GM12878 (cell line): ENCODE data around the gene CD244. TPM values are rescaled to one million over a fixed set of nuclear protein-coding genes. Genes with fewer than 3 reads are reported as not detected.

Experiments used
- ATAC-seq: fragments of 200-7000 bp; cut with Tn5 transposase; 3 replicates; pipeline ENCODE4 v1.9.1; 2020; ENCODE audit warnings: mild to moderate bottlenecking, moderate library complexity
- BruUV-seq: library from RNA; stranded (reverse); fragments of 400-500 nt; replicated peaks from 2 replicates; lab custom pipeline; 2021; lab: Mats Ljungman, UMichigan
- CTCF ChIA-PET: fragments of 300-600 bp; sonication (Branson Sonifier 250); formaldehyde crosslinking; extraction: SDS; loops from one replicate; lab custom pipeline; 2021; ENCODE audit warnings: inconsistent platforms; lab: Yijun Ruan, JAX
- POLR2A ChIA-PET: fragments of 350-600 bp; formaldehyde crosslinking; extraction: SDS; loops from one replicate; lab custom pipeline; 2021; ENCODE audit warnings: inconsistent platforms; lab: Charles Lee
- RAD21 ChIA-PET: fragments of 300-600 bp; sonication (Branson Sonifier 250); formaldehyde crosslinking; loops from one replicate; lab custom pipeline; 2023; ENCODE audit warnings: antibody characterized with exemption; ENCODE audit not compliant: unreplicated experiment; lab: Charles Lee
- SMC1A ChIA-PET: fragments of 300-600 bp; sonication (Branson Sonifier 250); formaldehyde crosslinking; loops from one replicate; lab custom pipeline; 2023; ENCODE audit not compliant: unreplicated experiment, uncharacterized antibody; lab: Charles Lee
- DNase-seq: peaks from one replicate; pipeline ENCODE4 v3.0.0-alpha.2; 2011; ENCODE audit warnings: low read depth, low spot score
- FAIRE-seq: peaks from 3 replicates; lab custom pipeline; 2011; peaks lifted over from hg19 to GRCh38; lab: Jason Lieb, UNC
- H2AFZ ChIP-seq: 2 replicates; pipeline ENCODE4 v1.6.0; 2011; ENCODE audit warnings: low read depth, low read length, control low read depth; ENCODE audit not compliant: control insufficient read depth
- H3K27ac ChIP-seq: 2 replicates; pipeline ENCODE4 v1.5.1; 2011; ENCODE audit warnings: control low read depth; ENCODE audit not compliant: control insufficient read depth, insufficient read depth
- H3K27me3 ChIP-seq, 2 experiments: replicated peaks in 1 of 2; 2 replicates each; pipeline versions ENCODE4 v1.6.0 to v1.6.1; 2011; ENCODE audit warnings: low read length in 1 of 2; ENCODE audit not compliant: control insufficient read depth in 2 of 2, insufficient read depth in 2 of 2
- H3K36me3 ChIP-seq, 2 experiments: 2 replicates each; pipeline ENCODE4 v1.5.1; 2011; ENCODE audit warnings: low read length in 1 of 2; ENCODE audit not compliant: control insufficient read depth in 2 of 2, insufficient read depth in 2 of 2
- H3K4me1 ChIP-seq: 2 replicates; pipeline ENCODE4 v1.6.1; 2011; ENCODE audit warnings: mild to moderate bottlenecking, low read length, moderate library complexity, mixed read lengths; ENCODE audit not compliant: control insufficient read depth, insufficient read depth
- H3K4me2 ChIP-seq: 2 replicates; pipeline ENCODE4 v1.6.0; 2011; ENCODE audit warnings: control low read depth; ENCODE audit not compliant: control insufficient read depth, insufficient read depth
- H3K4me3 ChIP-seq: fragments of 200-600 bp; sonication (generic); 2 replicates; pipeline ENCODE4 v1.5.1; 2016
- H3K79me2 ChIP-seq: 2 replicates; pipeline ENCODE4 v1.6.0; 2011; ENCODE audit warnings: low read length; ENCODE audit not compliant: control insufficient read depth, insufficient read depth
- H3K9ac ChIP-seq: 2 replicates; pipeline ENCODE4 v1.8.0; 2011; ENCODE audit warnings: low read length, control low read depth, mixed read lengths; ENCODE audit not compliant: control insufficient read depth, insufficient read depth
- H3K9me3 ChIP-seq: replicated peaks from 3 replicates; pipeline ENCODE4 v1.5.1; 2011; ENCODE audit warnings: mild to moderate bottlenecking, low read length; ENCODE audit not compliant: control insufficient read depth, insufficient read depth
- H4K20me1 ChIP-seq: 2 replicates; pipeline ENCODE4 v1.6.0; 2011; ENCODE audit not compliant: control insufficient read depth, insufficient read depth
- EP300 ChIP-seq, 2 experiments: fragments of 150-350 bp in 1 of 2; IDR thresholded peaks; 2 replicates each; pipeline ENCODE4 v1.6.1; 2011 to 2012; ENCODE audit warnings: low read depth in 2 of 2, low read length in 2 of 2, borderline replicate concordance in 1 of 2, improper control_type of control experiment in 1 of 2, inconsistent platforms in 1 of 2; ENCODE audit not compliant: control insufficient read depth in 1 of 2
- FOXK2 ChIP-seq: fragments of 450-650 bp; IDR thresholded peaks from 2 replicates; pipeline ENCODE4 v1.6.1; 2017; ENCODE audit warnings: mild to moderate bottlenecking, moderate library complexity
- HDGF ChIP-seq: fragments of 450-650 bp; IDR thresholded peaks from 2 replicates; pipeline ENCODE4 v1.6.1; 2016; ENCODE audit warnings: antibody characterized with exemption
- MLLT1 ChIP-seq: fragments of 450-650 bp; IDR thresholded peaks from 2 replicates; pipeline ENCODE4 v1.6.1; 2016; ENCODE audit warnings: mild to moderate bottlenecking
- PML ChIP-seq: IDR thresholded peaks from 2 replicates; pipeline ENCODE4 v1.6.1; 2012; ENCODE audit warnings: low read length, inconsistent platforms
- RB1 ChIP-seq: fragments of 450-650 bp; formaldehyde crosslinking; IDR thresholded peaks from 2 replicates; pipeline ENCODE4 v1.6.1; 2017; ENCODE audit warnings: mild to moderate bottlenecking, borderline replicate concordance
- SP1 ChIP-seq: IDR thresholded peaks from one replicate; pipeline ENCODE4 v1.6.1; 2011; ENCODE audit warnings: low read depth, low read length
- SPI1 ChIP-seq: IDR thresholded peaks from 2 replicates; pipeline ENCODE4 v1.6.1; 2011; ENCODE audit warnings: low read depth, mild to moderate bottlenecking, low read length, moderate library complexity, borderline replicate concordance; ENCODE audit not compliant: insufficient read depth
- SREBF2 ChIP-seq: IDR thresholded peaks from 2 replicates; pipeline ENCODE4 v1.6.1; 2012; ENCODE audit warnings: mild to moderate bottlenecking, low read length
- TAF1 ChIP-seq: IDR thresholded peaks from 2 replicates; pipeline ENCODE4 v1.6.1; 2011; ENCODE audit warnings: mild to moderate bottlenecking, low read depth, low read length, borderline replicate concordance
- TARDBP ChIP-seq: IDR thresholded peaks from 2 replicates; pipeline ENCODE4 v1.6.1; 2016; ENCODE audit warnings: borderline replicate concordance
- TBL1XR1 ChIP-seq: IDR thresholded peaks from 2 replicates; pipeline ENCODE4 v1.6.1; 2012; ENCODE audit warnings: low read depth, low read length, improper control_type of control experiment
- USF2 ChIP-seq: IDR thresholded peaks from 2 replicates; pipeline ENCODE4 v1.6.1; 2011; ENCODE audit warnings: low read depth, low read length, improper control_type of control experiment, borderline replicate concordance
- ZNF217 ChIP-seq: fragments of 450-650 bp; IDR thresholded peaks from 2 replicates; pipeline ENCODE4 v1.6.1; 2017; ENCODE audit warnings: antibody characterized with exemption, mild to moderate bottlenecking
- WGBS: methylation state at CpG from one replicate; pipeline ENCODE4 v1.1.6; 2016; ENCODE audit warnings: low lambda C conversion rate; ENCODE audit not compliant: insufficient replicate concordance, insufficient coverage; ENCODE audit errors: missing lambda C conversion rate; 5-methylcytosine and 5-hydroxymethylcytosine counted together
- in situ Hi-C: fragments of 300-500 bp; cut with MboI; formaldehyde crosslinking; loops from 9 replicates; pipeline ENCODE4 v1.14.3; 2018; ENCODE audit warnings: mixed read lengths
- intact Hi-C: fragments of 100-400 bp; cut with micrococcal nuclease; formaldehyde crosslinking; loops from one replicate; pipeline ENCODE4 v1.14.2; 2022; ENCODE audit not compliant: unreplicated experiment
- polyA plus RNA-seq, 11 experiments: library from polyadenylated mRNA; depleted of rRNA in 4 of 11; unstranded in 6 of 11; stranded (reverse) in 5 of 11; fragments of >200 nt; fragmentation: Nextera tagmentation in 4 of 11; fragmentation: Illumina TruSeq in 1 of 11; extraction: Ambion mirVana in 4 of 11; extraction: Trizol in 1 of 11; gene quantifications; 1 replicate in 1 of 11; 2 replicates in 10 of 11; pipeline versions ENCODE4 v1.2.1 to v1.2.3, GENCODE V29; 2011 to 2016; ENCODE audit warnings: inconsistent platforms in 2 of 11, missing spikeins in 2 of 11, low read depth in 1 of 11
- total RNA-seq, 4 experiments: library from RNA; depleted of rRNA in 3 of 4; stranded (reverse); fragments of >200 nt in 3 of 4; fragmentation: Illumina TruSeq in 1 of 4; extraction: Trizol in 1 of 4; gene quantifications; 2 replicates each; pipeline versions ENCODE4 v1.2.1 to v1.2.3, GENCODE V29; 2013 to 2021

The CD244 gene
- total and polyA plus RNA-seq, 10 of the 15 experiments (the other 5 are each of a cell fraction or from before 2014, with no cell fraction given): 0.24 to 13.6 (median 0.73) TPM

- DNase-seq: no peak
- no peaks in the 10 kb centered on the region for H3K4me1 ChIP-seq
- H3K27me3 ChIP-seq: no peaks in the 10 kb centered on the region
- H2AFZ ChIP-seq: no peak overlapping the region
- TF ChIP-seq MLLT1: no peak
- H4K20me1 ChIP-seq: no peaks in the 10 kb centered on the region
- RAD21 ChIA-PET: interaction anchor here (1.0 to 1.3 kb wide), 3 partner anchors 47 to 106 kb away, joined by 3 to 5 read pairs (median 3); no protein-coding TSS in a partner anchor
- H3K9me3 ChIP-seq: no peaks in the 10 kb centered on the region
- WGBS: 52% methylated on average over 13 of the region's 13 CpGs
- no peak overlapping the region for H3K9ac ChIP-seq
- no peak overlapping the region for H3K4me2 ChIP-seq
- H3K79me2 ChIP-seq: no peaks in the 10 kb centered on the region
- SMC1A ChIA-PET: interaction anchor here (0.7 to 3.3 kb wide), 9 partner anchors 10 to 265 kb away, joined by 3 to 21 read pairs (median 3); partner anchors contain the start of gene CD244
- in situ Hi-C loops: no loop called here
- POLR2A ChIA-PET: interaction anchor here (0.5 kb wide), 1 partner anchor 107 kb away, joined by 3 read pairs; no protein-coding TSS in a partner anchor
- no peaks in the 10 kb centered on the region for H3K36me3 ChIP-seq
- no TSS peak for BruUV-seq
- H3K4me3 ChIP-seq: no peak overlapping the region
- no peak overlapping the region for H3K27ac ChIP-seq
- no peak for ATAC-seq
- FAIRE-seq: no peak
- CTCF ChIA-PET: interaction anchor here (0.8 to 9.5 kb wide), 9 partner anchors 18 to 118 kb away, joined by 3 to 56 read pairs (median 3); partner anchors contain the start of gene ITLN2
- intact Hi-C loops: no loop called here
These were observed 21.2 kb upstream of the CD244 start for GRCh38 chr1:160883581-160884513.

- ChIA-PET CTCF (interaction anchor here (0.5 to 9.5 kb wide), 5 partner anchors 47 to 108 kb away, joined by 3 to 56 read pairs (median 20); partner anchors contain the start of gene ITLN2), SMC1A (interaction anchor here (1.0 to 3.3 kb wide), 8 partner anchors 8 to 155 kb away, joined by 3 to 21 read pairs (median 3); partner anchors contain the start of gene CD244), RAD21 (interaction anchor here (1.0 kb wide), 3 partner anchors 48 to 69 kb away, joined by 3 to 4 read pairs (median 3); no protein-coding TSS in a partner anchor), POLR2A (no interaction called here)
- Histone ChIP-seq H2AFZ (no peak overlapping the region), H3K27ac (no peak overlapping the region), H3K79me2 (no peaks in the 10 kb centered on the region), H3K9me3 (no peaks in the 10 kb centered on the region), H3K27me3 (no peaks in the 10 kb centered on the region), H3K4me1 (no peaks in the 10 kb centered on the region), H3K36me3 (no peaks in the 10 kb centered on the region), H3K4me3 (no peak overlapping the region), H4K20me1 (no peaks in the 10 kb centered on the region), H3K9ac (no peak overlapping the region), H3K4me2 (no peak overlapping the region)
- BruUV-seq: no TSS peak
- 18% methylated on average over 1 of the region's 1 CpG for WGBS
- ATAC-seq (no peak), DNase-seq (no peak), FAIRE-seq (no peak)
- in situ Hi-C loops (no loop called here), intact Hi-C loops (no loop called here)
- TF ChIP-seq TARDBP (no peak), PML (no peak), TBL1XR1 (no peak), SPI1 (no peak), RB1 (no peak), TAF1 (no peak), SREBF2 (no peak), USF2 (no peak), SP1 (no peak), HDGF (no peak), ZNF217 (no peak), FOXK2 (no peak), EP300 (IDR thresholded peaks at IDR 0.05; ENCODE audit: borderline replicate concordance in 1 of 2, control insufficient read depth in 1 of 2, low read depth in 2 of 2, low read length in 2 of 2) (no peak)
These were observed 19.9 kb upstream of the CD244 start for GRCh38 chr1:160882582-160882981.
